Stimulated activated CD8-positive, alpha-beta memory T cell treated with anti-CD3 and anti-CD28 coated beads, Interleukin-15, amount 100 ng/mL, for 24 hours (primary cell): ENCODE results near the gene CRB3.
A peak's percentile ranks its signal among the peaks of the same experiment; 100 is the strongest.
"Not testable (repeated sequence)": the region's sequence is repeated elsewhere in the genome, so short reads cannot be mapped to it uniquely, and the experiment has no call there.

Experiments
- DNase-seq: peaks from one replicate; pipeline ENCODE4 v3.0.0-alpha.2; 2020; ENCODE audit warnings: low read depth

The CRB3 gene

GRCh38 chr19:6464070-6464873 lies at the start of gene CRB3:
Gene CRB3, plus strand, starts transcription at chr19:6464271. Its CDS starts 431 bp downstream, at chr19:6464702.
- DNase-seq, result peak; percentile 6

GRCh38 chr19:6414793-6415590 lies 49.1 kb upstream of the CRB3 start:
- no peak for DNase-seq

- DNase-seq, result no peak
Observed at GRCh38 chr19:6415591-6416190, 48.4 kb upstream of the CRB3 start.

- DNase-seq, result no peak
Observed at GRCh38 chr19:6416658-6417405, 47.2 kb upstream of the CRB3 start.

- DNase-seq, result no peak
Observed at GRCh38 chr19:6417713-6418561, 46.1 kb upstream of the CRB3 start.

- DNase-seq, result no peak
Observed at GRCh38 chr19:6418562-6418932, 45.5 kb upstream of the CRB3 start.

- DNase-seq, result no peak
Observed at GRCh38 chr19:6421075-6422014, 42.7 kb upstream of the CRB3 start.

- no peak for DNase-seq
Observed at GRCh38 chr19:6423499-6424194, 40.4 kb upstream of the CRB3 start.

GRCh38 chr19:6424195-6424938 lies 39.7 kb upstream of the CRB3 start, which contains the start of gene KHSRP:
Gene KHSRP, minus strand, starts transcription at chr19:6424811. Its CDS starts 110 bp downstream, at chr19:6424701.
- DNase-seq, result no peak

- DNase-seq, result peak; percentile 87
Observed at GRCh38 chr19:6424939-6425731, 38.9 kb upstream of the CRB3 start.

GRCh38 chr19:6425732-6426620 lies 38.1 kb upstream of the CRB3 start:
- DNase-seq, result no peak

- DNase-seq, result no peak
Observed at GRCh38 chr19:6427131-6427530, 36.9 kb upstream of the CRB3 start.

GRCh38 chr19:6428692-6429418 lies 35.2 kb upstream of the CRB3 start:
- DNase-seq, result not testable (repeated sequence)

- no peak for DNase-seq
Observed at GRCh38 chr19:6429419-6430221, 34.5 kb upstream of the CRB3 start.

- DNase-seq, result no peak
Observed at GRCh38 chr19:6431891-6432290, 32.2 kb upstream of the CRB3 start.
